GM18517 (cell line): ENCODE results near the gene VIT.
A peak's percentile ranks its signal among the peaks of the same experiment; 100 is the strongest.

ENCODE experiments used
- ATAC-seq: cut with Tn5 transposase; IDR thresholded peaks from one replicate; pipeline ENCODE4 v1.9.1; 2021; ENCODE audit warnings: mild to moderate bottlenecking, moderate library complexity; ENCODE audit not compliant: unreplicated experiment

Gene VIT

DNA sequence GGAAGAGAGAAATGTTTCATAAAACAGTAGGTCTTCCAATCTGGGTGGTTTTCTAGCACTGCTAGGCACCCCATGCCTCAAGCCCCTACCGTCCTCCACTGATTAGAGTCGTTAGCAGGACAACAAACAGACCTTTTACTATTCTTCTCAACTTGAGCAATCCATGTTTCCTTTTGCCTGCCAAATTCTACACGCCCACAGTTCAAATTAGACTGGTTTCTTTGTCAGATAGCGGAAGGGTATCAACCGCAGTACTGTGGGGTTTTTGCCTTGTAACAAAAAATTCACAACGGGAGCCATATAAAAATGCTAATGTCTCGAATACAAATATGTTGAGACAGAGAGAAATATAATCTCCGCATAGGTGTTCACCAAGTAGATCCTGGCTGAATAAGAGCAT lies 59.9 kb downstream of the VIT start:
- ATAC-seq, result no peak

DNA sequence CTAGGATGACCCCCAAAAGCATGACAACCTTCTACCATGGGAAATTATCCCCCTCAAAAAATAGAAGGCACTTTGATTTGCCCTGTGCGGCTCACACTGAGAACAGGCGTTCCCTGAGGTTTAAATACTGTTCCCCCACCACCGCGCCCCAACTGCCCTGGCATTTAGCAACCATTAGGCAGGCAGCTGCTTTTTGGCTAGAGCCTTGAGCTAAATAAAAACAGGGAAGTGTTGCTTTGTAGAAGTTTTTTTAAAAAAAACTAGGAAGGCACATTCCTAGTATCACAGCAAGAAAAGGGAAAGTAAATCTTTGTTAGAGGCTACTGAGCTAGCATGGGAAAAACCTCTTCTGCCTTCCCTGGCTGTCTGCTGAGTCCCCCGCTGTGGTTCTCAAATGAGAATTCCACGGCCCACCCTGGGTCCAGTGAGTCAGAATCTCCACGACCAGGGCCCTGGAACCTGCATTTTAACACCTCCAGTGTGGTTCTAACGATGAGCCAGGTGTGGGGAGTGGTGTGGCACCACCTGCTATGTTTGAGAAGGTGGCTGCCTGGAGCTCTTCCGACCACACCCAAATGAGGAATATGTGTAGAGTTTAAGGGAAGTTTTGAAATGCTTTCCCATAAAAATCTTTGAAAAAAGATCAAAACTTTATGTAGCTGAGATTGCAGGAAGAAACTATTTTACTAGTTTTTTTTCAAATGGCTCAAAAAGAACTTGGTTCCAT lies 66.4 kb downstream of the VIT start:
- ATAC-seq, result no peak

DNA sequence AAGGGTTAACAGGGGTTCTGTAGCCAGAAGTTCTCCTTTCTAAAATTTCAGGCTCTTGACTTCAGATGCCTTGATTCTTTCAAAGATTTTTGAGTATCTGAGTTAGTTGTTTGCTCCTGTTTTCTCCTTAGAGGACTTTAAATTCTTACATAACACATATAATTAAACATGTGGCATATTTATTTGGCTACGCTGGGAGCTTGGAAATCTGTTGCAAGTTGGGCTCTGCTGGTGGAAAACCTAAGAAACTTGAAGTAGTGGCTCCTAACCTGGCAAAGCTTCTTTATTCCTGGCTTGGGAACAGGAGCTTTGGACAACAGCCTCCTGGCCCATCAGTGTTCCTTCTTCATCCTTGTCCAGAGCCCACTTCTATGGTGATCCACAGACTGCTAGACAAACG lies 72.6 kb downstream of the VIT start:
- ATAC-seq, result no peak

DNA sequence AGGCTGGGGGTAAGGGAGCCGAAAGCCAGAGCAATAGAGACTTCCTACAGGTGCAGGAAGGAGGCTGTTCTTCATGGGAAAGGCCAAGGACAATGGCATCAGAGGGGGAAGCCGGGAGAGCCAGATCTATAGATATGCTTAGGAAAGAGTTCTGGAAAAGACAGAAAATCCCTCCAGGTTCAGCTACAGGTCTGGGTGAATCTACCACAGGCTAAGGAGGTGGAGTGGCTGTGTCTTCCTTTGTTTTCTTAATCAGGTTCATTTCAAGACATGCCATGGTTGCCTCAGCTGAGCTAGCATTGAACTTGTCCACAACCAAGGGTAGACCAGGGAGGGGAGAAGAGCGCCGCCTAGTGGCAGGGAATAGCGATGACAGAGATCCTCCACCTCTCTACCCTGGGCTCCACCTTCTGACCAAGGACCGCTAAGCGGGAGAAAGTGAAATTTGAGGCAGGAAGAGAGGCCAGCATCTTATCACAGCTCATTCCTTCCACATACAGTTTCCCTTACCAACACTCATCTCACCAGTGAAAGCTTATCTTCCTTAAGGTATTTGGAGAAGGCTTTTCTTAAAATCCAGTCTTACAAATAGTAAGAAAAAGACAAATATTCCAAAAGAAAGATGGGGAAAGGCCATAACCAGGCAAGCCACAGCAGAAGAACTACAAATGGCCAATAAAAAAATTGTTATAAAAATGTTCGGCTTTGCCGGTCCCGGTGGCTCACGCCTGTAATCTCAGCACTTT lies 74.2 kb downstream of the VIT start:
- ATAC-seq, result no peak

DNA sequence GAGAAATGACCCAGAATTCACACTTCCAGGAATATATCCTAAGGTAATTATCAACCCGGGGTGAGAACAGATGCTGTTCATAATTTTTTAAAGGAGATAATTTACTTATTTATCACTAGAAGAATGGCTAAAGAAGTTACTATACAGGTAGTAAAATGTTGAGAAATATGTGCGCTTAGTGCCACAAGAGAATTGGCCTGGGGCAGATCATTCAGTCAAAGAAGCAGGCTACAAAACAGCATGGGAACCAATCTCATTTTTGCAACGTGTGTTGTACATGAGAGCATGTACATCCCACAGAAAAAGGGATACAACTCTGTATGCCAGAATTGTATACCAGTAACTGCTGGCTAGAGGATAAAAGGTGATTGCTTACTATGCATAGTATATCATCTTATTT lies 75.2 kb downstream of the VIT start:
- no peak for ATAC-seq

DNA sequence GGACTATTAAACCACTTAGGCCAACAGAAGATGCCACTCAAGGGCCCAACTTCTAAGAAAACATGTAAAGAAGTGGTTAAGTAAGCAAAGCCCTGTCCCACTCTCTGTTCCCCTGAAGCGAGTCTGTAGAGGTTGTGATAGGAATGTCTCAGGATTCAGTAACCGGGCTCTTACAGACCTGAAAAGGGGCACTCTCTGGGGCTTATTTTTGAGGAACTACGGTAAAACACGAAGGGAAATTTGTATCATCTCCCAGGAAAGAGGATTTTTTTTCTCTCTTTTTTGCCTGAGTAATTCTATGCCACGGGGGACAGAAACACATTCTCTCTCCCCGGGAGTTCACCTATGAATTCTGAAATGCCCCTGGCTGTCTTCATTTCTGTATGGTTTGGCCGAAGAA lies 77.4 kb downstream of the VIT start:
- ATAC-seq, result no peak

DNA sequence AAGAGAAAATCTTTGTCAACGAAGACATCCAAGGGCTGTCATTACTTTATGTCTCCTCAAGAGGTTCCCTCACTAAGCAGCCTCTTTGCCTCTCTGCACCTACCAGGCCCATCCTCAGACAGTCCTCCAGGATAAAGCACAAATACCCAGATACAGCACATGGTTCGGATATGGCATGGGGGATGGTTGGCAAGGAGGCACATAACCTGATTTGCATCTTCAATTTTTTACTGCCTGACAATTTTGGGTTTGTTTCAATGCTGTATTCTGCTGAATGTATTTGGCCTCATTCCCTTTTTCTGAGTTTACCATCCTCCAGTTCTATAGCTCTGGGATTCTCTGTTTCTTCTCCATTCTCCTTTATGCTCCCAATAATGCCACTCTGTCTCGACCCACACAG lies 78.8 kb downstream of the VIT start:
- no peak for ATAC-seq

DNA sequence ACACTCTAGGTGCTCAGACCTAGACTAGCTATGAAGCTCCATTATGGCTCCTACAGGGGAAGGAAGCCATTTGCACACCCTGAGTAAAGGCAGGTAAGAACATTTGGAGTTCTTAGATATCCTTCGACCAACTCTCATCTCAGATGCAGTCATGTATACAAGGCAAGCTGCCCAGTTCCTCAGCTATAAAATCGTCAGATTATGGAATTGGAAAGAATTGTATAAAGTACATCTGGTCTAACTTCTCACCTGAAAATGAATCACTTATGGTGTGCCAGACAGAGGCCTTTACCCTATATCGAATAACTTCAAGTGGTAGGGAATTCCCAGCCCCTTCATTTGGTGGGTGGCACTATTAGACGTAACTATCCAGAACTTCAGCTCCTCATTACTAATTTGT lies 79.3 kb downstream of the VIT start:
- no peak for ATAC-seq

DNA sequence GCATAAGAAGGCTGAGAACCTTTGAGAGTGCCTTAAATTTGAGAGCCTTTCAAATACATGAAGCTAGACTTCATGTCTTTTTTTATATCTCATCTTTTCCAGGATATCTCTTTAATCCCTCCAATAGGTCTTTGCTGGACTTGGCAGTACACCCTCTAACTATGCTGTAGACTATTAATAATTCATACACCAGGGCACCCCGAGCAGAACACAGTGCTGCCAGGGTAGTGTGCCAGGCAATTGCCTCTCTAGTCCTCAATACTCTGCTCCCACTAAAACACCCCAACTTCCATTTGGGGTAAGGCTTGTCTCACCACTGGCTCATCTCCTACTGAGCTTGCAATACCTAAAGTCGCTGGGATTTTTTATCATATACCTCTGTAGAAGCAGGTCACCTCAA lies 80.8 kb downstream of the VIT start:
- ATAC-seq, result no peak

DNA sequence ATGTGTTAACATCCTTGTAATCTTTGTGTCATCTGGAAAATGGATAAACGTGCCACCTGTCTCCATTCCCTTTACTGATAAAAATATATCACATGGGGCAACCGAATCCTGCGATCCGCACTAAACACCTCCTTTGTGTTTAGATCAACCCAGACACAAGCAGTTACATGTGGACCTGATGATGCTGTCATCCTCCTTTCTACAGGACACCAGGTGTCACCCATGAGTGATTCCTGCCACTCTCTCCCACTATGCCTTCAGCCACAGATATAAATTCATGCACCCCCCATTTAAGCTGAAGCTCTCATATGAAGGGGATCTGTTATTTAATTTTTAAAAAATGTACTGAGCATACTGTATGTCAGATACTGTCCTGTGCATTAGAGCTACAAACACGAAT lies 81.3 kb downstream of the VIT start:
- no peak for ATAC-seq

DNA sequence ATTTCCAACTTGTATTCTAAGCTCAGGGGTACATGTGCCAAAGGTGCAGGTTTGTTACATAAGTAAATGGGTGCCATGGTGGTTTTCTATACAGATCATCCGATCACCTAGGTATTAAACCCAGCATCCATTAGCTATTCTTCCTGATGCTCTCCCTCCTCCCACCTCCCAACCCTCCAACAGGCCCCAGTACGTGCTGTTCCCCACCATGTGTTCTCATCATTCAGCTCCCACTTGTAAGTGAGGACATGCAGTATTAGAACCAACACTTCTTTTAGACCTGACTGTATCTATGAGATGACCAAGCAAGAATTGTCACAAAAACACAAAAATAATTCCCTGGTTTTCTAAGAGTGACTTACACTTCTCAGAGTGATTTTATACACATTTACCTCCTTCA lies 83.0 kb downstream of the VIT start:
- no peak for ATAC-seq

DNA sequence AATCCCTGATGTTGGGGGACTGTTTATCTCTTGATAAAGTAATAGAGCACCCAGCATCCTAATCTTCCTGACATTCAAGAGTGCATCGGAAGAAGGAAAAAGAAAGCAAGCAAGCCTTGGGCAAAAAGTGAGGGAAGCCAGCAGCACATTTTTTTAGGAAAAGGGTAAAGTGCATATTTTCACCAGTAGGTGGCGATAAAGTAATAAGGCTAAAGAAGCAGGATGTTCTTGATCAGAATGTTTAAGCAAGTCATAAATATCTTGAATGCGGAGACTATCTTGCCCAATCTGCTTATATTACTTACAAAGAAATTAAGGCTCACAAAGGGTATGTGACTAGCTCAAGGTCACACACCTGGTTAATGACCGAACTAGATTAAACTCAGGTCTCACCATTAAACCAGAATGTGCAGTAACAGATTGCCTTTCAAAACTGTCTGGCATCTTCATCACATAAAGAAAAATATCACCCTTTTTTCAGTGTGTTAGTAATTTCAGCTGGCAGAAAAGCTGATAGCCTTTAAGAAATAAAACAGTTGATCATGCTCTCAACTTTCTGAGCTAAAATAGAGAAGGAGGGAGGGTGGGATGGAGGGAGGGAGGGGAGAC lies 83.8 kb downstream of the VIT start:
- peak; percentile 61 for ATAC-seq

DNA sequence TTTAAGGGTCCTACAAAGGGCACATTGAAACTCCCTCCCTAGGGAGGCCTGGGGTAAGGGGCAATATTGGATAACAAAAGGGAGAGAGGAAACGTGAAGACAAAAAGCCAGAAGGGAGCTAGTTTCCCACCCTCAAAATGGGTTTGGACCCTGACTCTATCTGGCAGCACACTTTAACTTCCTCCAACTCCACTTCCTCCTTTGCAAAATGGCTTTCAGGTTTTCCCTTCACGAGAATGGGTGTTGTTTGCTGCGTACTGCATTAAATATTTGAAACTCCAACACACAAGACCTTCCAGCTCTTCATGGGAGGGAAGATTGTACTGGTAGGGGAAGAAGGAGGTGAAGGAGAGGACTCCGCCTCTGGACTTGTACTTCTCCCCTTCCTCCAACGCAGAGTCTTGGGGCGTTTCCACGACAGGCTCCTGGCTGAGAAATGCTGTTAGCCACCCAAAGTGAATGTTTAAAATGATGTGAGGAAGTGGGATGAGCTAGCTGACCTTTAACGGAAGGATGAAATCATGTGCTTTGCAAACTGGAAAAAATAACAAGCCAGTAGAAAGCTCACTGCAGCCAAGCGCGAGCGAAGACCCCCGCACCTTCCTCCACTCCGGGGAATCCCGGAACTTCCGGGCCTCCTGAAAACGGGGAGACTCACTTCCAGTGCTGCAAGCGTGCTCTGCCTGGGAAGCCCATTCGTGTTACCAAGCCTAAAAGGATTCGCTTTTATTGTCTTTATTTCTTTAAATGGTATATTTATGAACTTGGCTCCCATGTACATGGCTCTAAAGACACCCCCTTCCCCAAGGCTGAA lies 85.6 kb downstream of the VIT start:
- no peak for ATAC-seq

DNA sequence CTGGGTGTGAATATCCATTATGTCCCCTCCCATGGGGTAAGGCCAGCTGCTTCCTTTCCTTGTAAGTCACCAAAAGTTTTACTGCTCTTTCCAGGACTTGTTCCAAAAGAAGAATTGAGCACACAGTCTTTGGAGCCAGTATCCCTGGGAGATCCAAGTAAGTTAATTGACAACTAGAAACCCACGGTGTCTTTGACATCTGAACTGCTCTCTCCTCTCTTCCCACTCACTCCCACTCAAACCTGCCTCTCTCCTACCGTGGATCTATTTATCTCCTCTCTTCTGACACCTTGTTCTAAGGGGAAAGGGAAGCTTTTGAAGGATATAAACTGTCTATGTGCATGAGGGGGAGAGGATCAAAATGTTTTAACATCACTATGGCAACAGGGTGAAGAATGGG lies 86.7 kb downstream of the VIT start:
- no peak for ATAC-seq

DNA sequence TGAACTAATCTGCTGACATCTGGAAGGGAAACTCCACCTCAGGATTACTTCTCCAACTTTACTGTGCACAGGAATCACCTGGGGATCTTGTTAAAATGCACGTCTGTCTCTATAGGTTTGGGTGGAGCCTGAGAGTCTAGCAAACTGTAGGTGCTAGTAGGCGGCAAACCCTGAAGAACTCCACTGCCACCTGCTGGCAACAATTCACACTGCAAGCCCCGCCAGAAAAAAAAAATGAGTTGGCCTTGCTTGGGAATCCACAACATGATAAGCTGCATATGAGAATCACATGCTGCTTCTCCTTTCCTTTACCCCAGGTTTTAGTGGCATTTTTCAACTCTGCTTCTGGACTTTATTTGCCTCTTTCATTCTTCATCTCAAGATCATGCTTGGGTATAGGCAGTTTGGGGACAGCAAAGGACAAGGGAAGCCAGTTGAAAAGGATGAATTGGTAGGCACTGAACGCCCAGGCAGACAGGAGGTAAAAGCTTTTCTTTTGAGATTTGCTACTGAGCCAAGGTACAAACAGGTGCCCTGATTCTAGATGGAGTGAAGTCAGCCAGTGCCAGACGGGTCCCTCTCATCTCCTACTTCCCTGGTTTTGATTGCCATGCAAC lies 88.8 kb downstream of the VIT start:
- peak; percentile 60 for ATAC-seq

DNA sequence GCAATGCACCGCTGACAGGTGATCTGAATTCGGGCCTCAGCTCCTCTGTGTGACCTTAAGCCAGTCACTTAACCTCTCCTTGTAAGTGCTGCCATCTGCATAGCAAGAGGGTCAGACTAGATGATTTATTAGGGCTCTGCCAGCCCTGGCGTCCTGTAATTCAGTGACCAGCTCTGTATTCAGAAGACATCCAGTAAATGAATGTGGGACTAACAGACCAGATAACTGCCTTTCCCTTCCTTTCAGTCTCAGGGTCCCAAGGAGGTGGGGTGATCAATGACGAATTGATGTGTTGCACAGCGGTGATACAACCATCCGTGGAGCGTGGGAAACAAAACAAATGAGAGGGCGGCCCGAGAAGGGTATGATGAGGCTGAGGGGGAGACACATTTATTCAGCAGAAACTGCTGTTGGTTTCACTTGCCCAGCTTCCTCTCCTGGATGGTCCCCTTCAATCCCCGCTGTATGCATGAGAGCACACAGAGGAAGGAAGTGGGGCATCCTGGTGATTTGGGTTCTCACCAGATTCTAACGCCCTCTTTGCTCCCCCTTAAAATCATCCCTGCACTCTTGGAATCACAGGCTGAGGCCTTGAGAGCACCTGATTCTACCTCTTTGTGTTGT lies 92.8 kb downstream of the VIT start:
- no peak for ATAC-seq

DNA sequence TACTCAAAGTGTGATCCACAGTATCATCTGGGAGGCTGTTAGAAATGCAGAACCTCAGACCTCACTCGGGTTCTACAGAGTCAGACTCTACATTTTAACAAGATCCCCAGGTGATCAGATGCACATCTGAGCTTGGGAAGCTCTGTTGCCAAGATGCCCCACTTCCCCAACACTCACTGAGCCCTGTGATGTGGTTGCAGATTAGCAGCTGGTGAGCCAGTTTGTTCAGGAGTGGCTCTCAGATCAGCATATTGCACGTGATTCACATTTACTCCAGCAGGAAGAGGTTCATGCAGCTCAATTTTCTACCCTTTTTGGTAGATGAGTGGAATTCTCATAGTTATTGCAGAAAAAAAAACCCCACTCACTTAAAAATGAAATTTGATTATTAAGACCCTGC lies 96.4 kb downstream of the VIT start:
- no peak for ATAC-seq

DNA sequence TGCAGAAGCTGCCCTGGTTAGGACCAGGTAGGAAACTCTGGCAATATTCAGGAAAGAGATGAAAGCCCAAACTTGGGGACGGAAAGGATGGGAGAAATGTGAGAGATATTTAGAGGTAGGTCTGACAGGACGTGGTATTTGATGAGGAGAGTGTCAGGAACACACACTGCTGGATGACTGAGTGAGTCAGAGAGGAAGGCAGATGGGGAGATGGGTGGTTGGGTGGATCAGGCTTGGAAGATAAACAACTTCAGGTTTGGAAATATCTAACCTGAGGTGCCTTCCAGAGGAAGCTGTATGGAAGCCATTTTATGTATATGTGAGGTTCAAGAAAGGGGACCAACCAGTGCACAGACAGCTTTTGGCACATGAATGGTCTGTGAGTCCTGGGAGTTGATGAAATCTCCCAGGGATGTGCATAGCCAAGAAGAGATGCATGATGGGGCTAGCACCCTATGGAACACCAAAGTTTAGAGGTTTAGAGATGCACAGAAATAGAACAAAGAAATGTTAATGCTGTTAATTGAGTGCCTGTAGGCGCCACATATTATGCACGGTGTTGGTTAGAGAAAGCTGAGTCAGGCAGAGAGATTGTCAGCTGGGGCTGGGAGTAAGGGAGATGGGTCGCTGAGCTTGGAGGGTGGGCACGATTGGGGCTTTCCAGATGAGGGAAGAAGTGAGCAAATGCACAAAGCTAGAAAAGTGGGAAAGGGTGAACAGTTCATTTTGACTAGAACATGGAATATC lies 101.0 kb downstream of the VIT start:
- no peak for ATAC-seq

DNA sequence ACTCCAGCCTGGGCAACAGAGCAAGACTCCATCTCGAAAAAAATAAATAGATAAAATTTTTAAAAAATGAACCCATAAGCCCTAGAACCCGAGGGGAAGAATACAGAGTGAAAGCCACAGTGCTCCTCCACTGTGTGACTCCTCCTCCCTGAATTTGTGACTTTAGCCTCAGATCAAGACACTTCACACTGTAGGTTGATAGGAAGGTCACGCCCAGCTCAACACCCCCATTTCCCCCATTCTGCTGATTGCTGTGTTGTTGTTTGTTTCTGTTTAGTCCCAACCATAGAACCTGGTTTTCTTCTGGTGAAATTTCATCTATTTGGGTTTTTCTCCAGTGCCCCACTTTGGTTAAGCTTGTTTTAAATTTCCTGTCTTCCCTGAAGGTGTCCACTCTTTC lies 102.2 kb downstream of the VIT start:
- ATAC-seq, result no peak

DNA sequence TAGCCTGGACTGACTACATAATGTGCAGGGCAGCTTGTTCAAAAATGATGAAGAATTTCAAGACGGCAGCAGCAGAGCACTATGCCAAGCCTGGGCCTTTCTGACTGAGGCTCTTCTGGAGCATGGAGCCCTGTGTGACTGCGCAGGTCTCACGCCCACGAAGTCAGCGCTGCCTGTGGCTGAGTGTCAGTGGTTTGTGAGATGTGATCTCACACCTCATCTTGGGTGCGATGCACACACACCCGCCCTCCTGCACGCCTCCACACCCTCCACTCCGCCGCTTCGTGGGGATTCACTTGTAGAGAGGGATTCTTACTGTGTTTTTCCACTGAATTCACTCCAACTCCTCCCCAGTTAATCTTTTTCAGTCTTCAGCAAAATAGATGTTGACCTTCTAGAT lies 103.9 kb downstream of the VIT start:
- no peak for ATAC-seq
